Activated B cell treated with CpG ODN at 0.5 μM for 24 hours (primary cell): ENCODE data around the gene VNN1. TPM values are rescaled to one million over a fixed set of nuclear protein-coding genes. Genes with fewer than 3 reads are reported as not detected.

ENCODE experiments used
- ATAC-seq: fragments of 200-7000 bp; cut with Tn5 transposase; one replicate; pipeline ENCODE4 v1.10.0; 2021; ENCODE audit warnings: low read depth, mild to moderate bottlenecking, moderate library complexity
- CTCF ChIA-PET: fragments of 350-600 bp; sonication (Branson Sonifier 250); formaldehyde crosslinking; loops from one replicate; lab custom pipeline; 2021; ENCODE audit warnings: antibody characterized with exemption; lab: Charles Lee
- POLR2A ChIA-PET: fragments of 350-600 bp; sonication (Branson Sonifier 250); formaldehyde crosslinking; loops from one replicate; lab custom pipeline; 2021; ENCODE audit warnings: antibody characterized with exemption; lab: Charles Lee
- DNase-seq: peaks from one replicate; pipeline ENCODE4 v3.0.0; 2022
- H3K27ac Mint-ChIP-seq: one replicate; pipeline ENCODE4 v1.8.0; 2020; ENCODE audit warnings: mixed read lengths
- H3K27me3 Mint-ChIP-seq: one replicate; pipeline ENCODE4 v1.8.0; 2021; ENCODE audit warnings: mixed read lengths
- H3K36me3 Mint-ChIP-seq: one replicate; pipeline ENCODE4 v1.8.0; 2021; ENCODE audit warnings: low read depth, mixed read lengths
- H3K4me1 Mint-ChIP-seq: one replicate; pipeline ENCODE4 v1.8.0; 2021; ENCODE audit warnings: mixed read lengths
- H3K4me3 Mint-ChIP-seq: one replicate; pipeline ENCODE4 v1.8.0; 2020; ENCODE audit warnings: mild to moderate bottlenecking, mixed read lengths
- H3K9me3 Mint-ChIP-seq: one replicate; pipeline ENCODE4 v1.8.0; 2020; ENCODE audit warnings: mixed read lengths
- intact Hi-C: fragments of 100-400 bp; cut with micrococcal nuclease; formaldehyde crosslinking; loops from one replicate; pipeline ENCODE4 v1.15.1; 2024
- total RNA-seq: library from RNA; stranded (reverse); gene quantifications from 2 replicates; pipeline ENCODE4 v1.2.3, GENCODE V29; 2022
- TF ChIP-seq, protein P1 (sequence below): fragments of 200-600 bp; IDR thresholded peaks from one replicate; pipeline ENCODE4 v1.8.0; 2022; ENCODE audit warnings: antibody characterized with exemption, mild to moderate bottlenecking

VNN1 gene
- total RNA-seq, 1 donor from 2014 or later = 0.07 TPM

- H3K9me3 Mint-ChIP-seq = no peaks in the 10 kb centered on the region
- TF ChIP-seq, protein P1, sequence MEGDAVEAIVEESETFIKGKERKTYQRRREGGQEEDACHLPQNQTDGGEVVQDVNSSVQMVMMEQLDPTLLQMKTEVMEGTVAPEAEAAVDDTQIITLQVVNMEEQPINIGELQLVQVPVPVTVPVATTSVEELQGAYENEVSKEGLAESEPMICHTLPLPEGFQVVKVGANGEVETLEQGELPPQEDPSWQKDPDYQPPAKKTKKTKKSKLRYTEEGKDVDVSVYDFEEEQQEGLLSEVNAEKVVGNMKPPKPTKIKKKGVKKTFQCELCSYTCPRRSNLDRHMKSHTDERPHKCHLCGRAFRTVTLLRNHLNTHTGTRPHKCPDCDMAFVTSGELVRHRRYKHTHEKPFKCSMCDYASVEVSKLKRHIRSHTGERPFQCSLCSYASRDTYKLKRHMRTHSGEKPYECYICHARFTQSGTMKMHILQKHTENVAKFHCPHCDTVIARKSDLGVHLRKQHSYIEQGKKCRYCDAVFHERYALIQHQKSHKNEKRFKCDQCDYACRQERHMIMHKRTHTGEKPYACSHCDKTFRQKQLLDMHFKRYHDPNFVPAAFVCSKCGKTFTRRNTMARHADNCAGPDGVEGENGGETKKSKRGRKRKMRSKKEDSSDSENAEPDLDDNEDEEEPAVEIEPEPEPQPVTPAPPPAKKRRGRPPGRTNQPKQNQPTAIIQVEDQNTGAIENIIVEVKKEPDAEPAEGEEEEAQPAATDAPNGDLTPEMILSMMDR = no peak
- no peak overlapping the region for H3K27ac Mint-ChIP-seq
- H3K27me3 Mint-ChIP-seq = no peaks in the 10 kb centered on the region
- no peak for DNase-seq
- peaks cover 18% of the 10 kb centered on the region for H3K4me1 Mint-ChIP-seq
- intact Hi-C loops = no loop called here
- no peak for ATAC-seq
- POLR2A ChIA-PET = no interaction called here
- H3K36me3 Mint-ChIP-seq = peaks cover 82% of the 10 kb centered on the region
- CTCF ChIA-PET = no interaction called here
- no peak overlapping the region for H3K4me3 Mint-ChIP-seq
Observed at GRCh38 chr6:132746048-132746447, 32.2 kb upstream of the VNN1 start.

GRCh38 chr6:132742495-132742894, 28.6 kb upstream of the VNN1 start:
- no peak for DNase-seq
- ChIA-PET CTCF (no interaction called here), POLR2A (no interaction called here)
- TF ChIP-seq, protein P1 = no peak
- intact Hi-C loops = no loop called here
- Mint-ChIP-seq H3K4me1 (no peaks in the 10 kb centered on the region), H3K27me3 (no peaks in the 10 kb centered on the region), H3K4me3 (no peak overlapping the region), H3K36me3 (peaks cover 63% of the 10 kb centered on the region), H3K27ac (no peak overlapping the region), H3K9me3 (peaks cover 2% of the 10 kb centered on the region)
- no peak for ATAC-seq

- DNase-seq (no peak), ATAC-seq (no peak)
- ChIA-PET POLR2A (no interaction called here), CTCF (no interaction called here)
- Mint-ChIP-seq H3K27me3 (no peaks in the 10 kb centered on the region), H3K36me3 (peaks cover 52% of the 10 kb centered on the region), H3K27ac (no peak overlapping the region), H3K9me3 (peaks cover 2% of the 10 kb centered on the region), H3K4me3 (no peak overlapping the region), H3K4me1 (peaks cover 10% of the 10 kb centered on the region)
- intact Hi-C loops = no loop called here
- TF ChIP-seq, protein P1 = no peak
Observed at GRCh38 chr6:132741281-132741680, 27.4 kb upstream of the VNN1 start.

DNA sequence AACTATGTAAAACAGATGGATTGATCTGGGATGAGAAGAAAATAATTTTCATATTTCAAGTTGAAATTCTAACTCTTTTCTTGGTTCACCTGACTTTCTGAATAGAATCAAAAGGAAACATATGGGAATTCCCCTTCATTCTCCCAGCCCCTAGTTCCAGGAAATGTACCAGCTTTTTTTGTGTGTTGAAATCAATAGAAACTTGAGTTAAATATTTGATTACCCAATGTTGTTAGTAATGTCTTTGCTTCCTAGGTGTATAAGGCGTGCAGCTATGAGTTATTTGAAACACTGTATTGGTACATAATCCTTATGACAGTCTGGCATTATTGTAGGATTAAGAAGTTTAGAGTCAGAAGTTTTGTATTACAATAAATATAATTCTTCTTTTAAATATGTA, 22.4 kb upstream of the VNN1 start:
- Mint-ChIP-seq H3K4me3 (peak overlapping the region; percentile 12), H3K4me1 (peaks cover 19% of the 10 kb centered on the region), H3K27ac (peak overlapping the region; percentile 8), H3K9me3 (peaks cover 2% of the 10 kb centered on the region), H3K27me3 (no peaks in the 10 kb centered on the region), H3K36me3 (peaks cover 12% of the 10 kb centered on the region)
- TF ChIP-seq, protein P1 = no peak
- intact Hi-C loops = no loop called here
- POLR2A ChIA-PET = interaction anchor here (0.6 to 1.2 kb wide), 2 partner anchors 19 to 78 kb away, joined by 3 to 4 read pairs; partner anchors contain the start of gene RPS12
- ATAC-seq (peak; percentile 37), DNase-seq (no peak)
- CTCF ChIA-PET = interaction anchor here (0.8 kb wide), 1 partner anchor 66 kb away, joined by 3 read pairs; no protein-coding TSS in a partner anchor

DNA sequence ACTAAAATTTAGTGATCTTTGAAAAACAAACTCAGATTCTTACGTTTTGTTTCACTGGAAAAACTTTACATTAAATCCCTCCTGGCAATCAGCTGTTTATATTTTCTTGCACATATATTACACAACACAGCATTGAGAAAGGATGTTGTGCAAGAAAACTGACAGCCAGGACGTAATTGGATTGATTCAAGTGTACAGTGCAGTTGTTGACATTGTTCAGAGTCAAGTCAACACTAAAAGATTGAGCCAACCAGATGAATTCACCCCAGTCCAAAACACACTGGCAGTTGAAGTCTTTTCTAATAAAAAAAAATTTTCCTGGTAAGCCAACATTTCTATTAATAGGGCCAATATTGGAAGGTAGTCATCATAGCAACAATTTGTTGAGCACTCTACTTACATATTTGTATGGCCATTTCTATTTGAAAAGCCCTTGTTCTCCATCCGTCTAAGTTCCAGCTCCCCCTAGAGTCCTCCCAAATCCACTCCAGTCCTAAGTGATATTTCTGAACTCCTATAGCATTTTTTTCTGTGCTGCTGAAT, 20.9 kb upstream of the VNN1 start:
- ChIA-PET CTCF (no interaction called here), POLR2A (no interaction called here)
- DNase-seq (no peak), ATAC-seq (no peak)
- H3K4me3 Mint-ChIP-seq = no peak overlapping the region
- peaks cover 19% of the 10 kb centered on the region for H3K4me1 Mint-ChIP-seq
- intact Hi-C loops = no loop called here
- no peaks in the 10 kb centered on the region for H3K36me3 Mint-ChIP-seq
- TF ChIP-seq, protein P1 = no peak
- H3K27ac Mint-ChIP-seq = no peak overlapping the region
- no peaks in the 10 kb centered on the region for H3K9me3 Mint-ChIP-seq
- no peaks in the 10 kb centered on the region for H3K27me3 Mint-ChIP-seq
